IPS DF 4.7 (cell line): ENCODE results near the gene EXOG.
"Not testable (repeated sequence)": the region's sequence is repeated elsewhere in the genome, so short reads cannot be mapped to it uniquely, and the experiment has no call there.

ENCODE experiments used
- DNase-seq: peaks from one replicate; pipeline ENCODE4 v3.0.0-alpha.2; 2013; ENCODE audit warnings: low spot score; ENCODE audit errors: extremely low read depth

EXOG gene

DNA sequence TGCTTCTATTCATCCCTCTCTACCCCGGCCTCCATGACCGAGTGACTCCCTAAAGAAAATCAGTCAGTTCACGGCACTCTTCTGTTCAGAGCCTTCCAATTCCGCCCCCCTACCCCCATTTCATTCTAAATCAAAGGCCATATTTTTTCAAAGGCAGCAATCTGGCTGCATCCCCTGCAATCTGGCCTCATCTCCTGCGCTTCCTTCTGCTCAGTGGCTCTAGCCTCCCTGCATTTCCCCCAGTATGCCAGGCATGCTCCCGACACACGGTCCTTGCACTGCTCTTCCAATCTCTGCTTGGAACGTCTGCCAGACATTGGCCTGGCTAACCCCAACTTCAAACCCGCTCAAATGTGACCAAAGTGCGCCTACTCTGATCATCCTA is 67.7 kb downstream of the EXOG start:
- no peak for DNase-seq

- no peak for DNase-seq
These were observed 68.6 kb downstream of the EXOG start for GRCh38 chr3:38564631-38565338.

- DNase-seq: no peak
These were observed 69.4 kb downstream of the EXOG start for GRCh38 chr3:38565339-38566214.

- no peak for DNase-seq
These were observed 70.0 kb downstream of the EXOG start for GRCh38 chr3:38566215-38566528.

DNA sequence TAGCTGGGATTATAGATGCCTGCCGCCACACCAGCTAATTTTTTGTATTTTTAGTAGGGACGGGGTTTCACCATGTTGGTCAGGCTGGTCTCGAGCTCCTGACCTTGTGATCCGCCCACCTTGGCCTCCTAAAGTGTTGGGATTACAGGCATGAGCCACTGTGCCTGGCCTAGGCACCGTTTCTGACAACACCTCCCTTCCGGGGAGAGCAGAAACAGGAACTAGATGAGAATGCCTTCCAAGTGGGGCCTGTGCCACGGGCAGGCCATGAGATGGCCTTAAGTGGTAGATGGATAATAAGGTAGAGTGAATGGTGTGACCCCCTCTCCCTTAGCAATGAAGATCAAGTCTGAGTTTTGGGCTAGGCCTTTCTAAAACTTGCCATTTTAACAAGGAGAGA is 70.7 kb downstream of the EXOG start:
- DNase-seq: not testable (repeated sequence)

DNA sequence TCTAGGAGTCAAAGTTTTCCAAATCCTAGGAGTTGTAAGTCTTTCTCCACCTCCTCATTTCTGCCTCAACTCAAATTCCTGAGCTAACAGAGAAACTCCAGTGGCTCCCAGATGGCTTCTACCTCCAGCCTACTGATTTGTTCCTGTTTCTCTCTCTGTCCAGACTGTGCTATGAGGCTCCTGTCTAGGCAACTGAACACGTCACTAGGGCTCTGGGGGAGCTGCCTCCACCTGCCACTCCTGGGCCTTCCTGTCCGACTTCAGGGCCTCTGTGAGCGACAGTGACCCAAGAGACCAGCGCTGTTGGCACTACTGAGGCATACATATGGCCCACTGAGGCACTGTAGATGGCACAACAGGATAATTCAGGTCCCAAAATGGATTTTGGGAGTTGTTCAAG is 71.4 kb downstream of the EXOG start:
- no peak for DNase-seq

- DNase-seq: no peak
These were observed 77.0 kb downstream of the EXOG start for GRCh38 chr3:38573111-38573510.

DNA sequence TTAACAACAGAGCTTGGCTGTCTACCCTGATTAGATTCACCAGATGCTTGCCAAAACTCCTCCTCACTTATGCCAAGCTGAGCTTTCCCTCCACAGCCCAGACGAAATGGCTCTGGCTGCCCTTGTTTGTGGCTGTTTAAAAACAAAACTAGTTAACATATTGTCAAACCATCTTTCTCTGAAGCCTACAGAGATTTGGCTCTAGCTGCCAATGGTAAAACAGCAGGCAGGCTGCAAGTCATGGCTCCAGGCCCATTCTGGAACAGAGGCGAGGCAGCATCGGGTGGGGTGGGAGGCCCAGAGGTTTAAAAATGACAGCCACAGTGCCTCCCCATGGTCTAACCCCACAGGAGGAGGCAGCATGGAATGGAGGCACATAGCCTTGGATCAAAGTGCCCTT is 77.4 kb downstream of the EXOG start:
- no peak for DNase-seq

- no peak for DNase-seq
These were observed 78.5 kb downstream of the EXOG start for GRCh38 chr3:38574411-38575278.

DNA sequence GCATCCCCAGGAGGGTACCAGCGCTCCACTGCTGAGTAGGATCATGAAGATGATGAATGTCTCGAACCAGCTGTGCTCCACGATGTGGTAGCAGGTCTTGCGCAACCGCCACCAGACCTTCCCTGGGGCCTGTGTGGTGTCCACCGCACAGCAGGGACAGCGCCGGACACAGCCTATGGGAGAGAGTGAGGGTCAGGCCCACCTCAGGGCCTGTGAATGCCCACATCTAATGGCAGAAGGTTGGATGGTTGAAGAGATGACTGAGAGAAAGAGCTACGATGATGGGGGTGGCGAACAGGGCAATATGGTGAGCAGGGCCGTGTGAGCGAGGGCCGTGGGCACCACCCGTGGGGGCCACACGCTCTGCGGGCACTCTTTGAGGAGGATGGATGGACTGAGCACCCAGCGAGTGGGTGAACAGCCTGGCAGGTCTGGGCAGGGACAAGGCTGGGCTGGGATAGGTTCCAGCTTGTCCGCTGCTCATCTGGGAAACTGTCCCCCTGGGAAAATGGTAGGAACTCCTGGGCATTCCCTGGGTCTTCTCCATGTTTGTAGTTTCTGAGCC is 79.2 kb downstream of the EXOG start:
- DNase-seq: no peak
